Ishikawa (cell line): Measurements from ENCODE around the gene ITGAX.

Source experiments
- CREB1 ChIP-seq: IDR thresholded peaks from 2 replicates; pipeline ENCODE4 v1.6.1; 2012; ENCODE audit warnings: low read depth
- EP300 ChIP-seq: IDR thresholded peaks from 2 replicates; pipeline ENCODE4 v1.6.1; 2012; ENCODE audit warnings: borderline replicate concordance
- NFIC ChIP-seq: IDR thresholded peaks from 2 replicates; pipeline ENCODE4 v1.6.1; 2012
- RAD21 ChIP-seq: IDR thresholded peaks from 2 replicates; pipeline ENCODE4 v1.6.1; 2012; ENCODE audit warnings: low read depth
- TEAD4 ChIP-seq: IDR thresholded peaks from 2 replicates; pipeline ENCODE4 v1.6.1; 2012
- YY1 ChIP-seq: IDR thresholded peaks from 2 replicates; pipeline ENCODE4 v1.6.1; 2012; ENCODE audit warnings: low read depth
- ZBTB7A ChIP-seq: IDR thresholded peaks from 2 replicates; pipeline ENCODE4 v1.6.1; 2012; ENCODE audit warnings: low read depth

GRCh38 chr16:31371619-31372484 is 16.9 kb downstream of the ITGAX start:
- TF ChIP-seq YY1 (no peak), RAD21 (no peak), CREB1 (no peak), NFIC (no peak), EP300 (no peak), TEAD4 (no peak), ZBTB7A (no peak)
